ENCODE data around the gene TMEM61.

TMEM61 gene

GRCh38 chr1:54993140-54993539 lies 12.7 kb downstream of the TMEM61 start:
- Histone ChIP-seq H3F3A (ENCODE audit: low read depth) (no peaks in the 10 kb centered on the region), H3K9me2 (replicated peaks; ENCODE audit: low read depth, low read length) (no peaks in the 10 kb centered on the region), H3K27me3 (ENCODE audit: insufficient read depth, low read length, poor library complexity, severe bottlenecking) (no peaks in the 10 kb centered on the region), H4K20me1 (ENCODE audit: insufficient read depth, low read length, poor library complexity, severe bottlenecking) (no peaks in the 10 kb centered on the region), H3K4me1 (ENCODE audit: insufficient read depth, low read length, poor library complexity, severe bottlenecking) (no peaks in the 10 kb centered on the region), H3K9me3 (ENCODE audit: insufficient read depth, low read depth, low read length) (no peaks in the 10 kb centered on the region), H3K36me3 (ENCODE audit: insufficient read depth, low read length) (no peaks in the 10 kb centered on the region), H2AFZ (ENCODE audit: low read length) (no peak overlapping the region), H3K4me3 (ENCODE audit: low read length, poor library complexity, severe bottlenecking) (no peak overlapping the region), H3K79me2 (ENCODE audit: insufficient read depth, low read length) (no peaks in the 10 kb centered on the region), H3K9ac (ENCODE audit: low read depth, low read length, poor library complexity, severe bottlenecking) (no peak overlapping the region), H3K4me2 (ENCODE audit: low read depth, low read length, poor library complexity, severe bottlenecking) (no peak overlapping the region)
- no peak for TF ChIP-seq EZH2phosphoT487 (IDR thresholded peaks at IDR 0.05; ENCODE audit: borderline replicate concordance)
- TF ChIP-seq, protein P1, sequence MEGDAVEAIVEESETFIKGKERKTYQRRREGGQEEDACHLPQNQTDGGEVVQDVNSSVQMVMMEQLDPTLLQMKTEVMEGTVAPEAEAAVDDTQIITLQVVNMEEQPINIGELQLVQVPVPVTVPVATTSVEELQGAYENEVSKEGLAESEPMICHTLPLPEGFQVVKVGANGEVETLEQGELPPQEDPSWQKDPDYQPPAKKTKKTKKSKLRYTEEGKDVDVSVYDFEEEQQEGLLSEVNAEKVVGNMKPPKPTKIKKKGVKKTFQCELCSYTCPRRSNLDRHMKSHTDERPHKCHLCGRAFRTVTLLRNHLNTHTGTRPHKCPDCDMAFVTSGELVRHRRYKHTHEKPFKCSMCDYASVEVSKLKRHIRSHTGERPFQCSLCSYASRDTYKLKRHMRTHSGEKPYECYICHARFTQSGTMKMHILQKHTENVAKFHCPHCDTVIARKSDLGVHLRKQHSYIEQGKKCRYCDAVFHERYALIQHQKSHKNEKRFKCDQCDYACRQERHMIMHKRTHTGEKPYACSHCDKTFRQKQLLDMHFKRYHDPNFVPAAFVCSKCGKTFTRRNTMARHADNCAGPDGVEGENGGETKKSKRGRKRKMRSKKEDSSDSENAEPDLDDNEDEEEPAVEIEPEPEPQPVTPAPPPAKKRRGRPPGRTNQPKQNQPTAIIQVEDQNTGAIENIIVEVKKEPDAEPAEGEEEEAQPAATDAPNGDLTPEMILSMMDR (conservative IDR thresholded peaks at IDR 0.05; ENCODE audit: low read length) = no peak

- TF ChIP-seq, protein P1 (conservative IDR thresholded peaks at IDR 0.05; ENCODE audit: low read length) = no peak
- no peak for TF ChIP-seq EZH2phosphoT487 (IDR thresholded peaks at IDR 0.05; ENCODE audit: borderline replicate concordance)
- Histone ChIP-seq H3K9me3 (ENCODE audit: insufficient read depth, low read depth, low read length) (no peaks in the 10 kb centered on the region), H3K9me2 (replicated peaks; ENCODE audit: low read depth, low read length) (no peaks in the 10 kb centered on the region), H3K4me2 (ENCODE audit: low read depth, low read length, poor library complexity, severe bottlenecking) (no peak overlapping the region), H3K4me1 (ENCODE audit: insufficient read depth, low read length, poor library complexity, severe bottlenecking) (no peaks in the 10 kb centered on the region), H3F3A (ENCODE audit: low read depth) (no peaks in the 10 kb centered on the region), H3K79me2 (ENCODE audit: insufficient read depth, low read length) (no peaks in the 10 kb centered on the region), H2AFZ (ENCODE audit: low read length) (no peak overlapping the region), H3K4me3 (ENCODE audit: low read length, poor library complexity, severe bottlenecking) (no peak overlapping the region), H3K27me3 (ENCODE audit: insufficient read depth, low read length, poor library complexity, severe bottlenecking) (no peaks in the 10 kb centered on the region), H4K20me1 (ENCODE audit: insufficient read depth, low read length, poor library complexity, severe bottlenecking) (no peaks in the 10 kb centered on the region), H3K9ac (ENCODE audit: low read depth, low read length, poor library complexity, severe bottlenecking) (no peak overlapping the region), H3K36me3 (ENCODE audit: insufficient read depth, low read length) (no peaks in the 10 kb centered on the region)
Measured at GRCh38 chr1:54994355-54994990, 14.0 kb downstream of the TMEM61 start.

DNA sequence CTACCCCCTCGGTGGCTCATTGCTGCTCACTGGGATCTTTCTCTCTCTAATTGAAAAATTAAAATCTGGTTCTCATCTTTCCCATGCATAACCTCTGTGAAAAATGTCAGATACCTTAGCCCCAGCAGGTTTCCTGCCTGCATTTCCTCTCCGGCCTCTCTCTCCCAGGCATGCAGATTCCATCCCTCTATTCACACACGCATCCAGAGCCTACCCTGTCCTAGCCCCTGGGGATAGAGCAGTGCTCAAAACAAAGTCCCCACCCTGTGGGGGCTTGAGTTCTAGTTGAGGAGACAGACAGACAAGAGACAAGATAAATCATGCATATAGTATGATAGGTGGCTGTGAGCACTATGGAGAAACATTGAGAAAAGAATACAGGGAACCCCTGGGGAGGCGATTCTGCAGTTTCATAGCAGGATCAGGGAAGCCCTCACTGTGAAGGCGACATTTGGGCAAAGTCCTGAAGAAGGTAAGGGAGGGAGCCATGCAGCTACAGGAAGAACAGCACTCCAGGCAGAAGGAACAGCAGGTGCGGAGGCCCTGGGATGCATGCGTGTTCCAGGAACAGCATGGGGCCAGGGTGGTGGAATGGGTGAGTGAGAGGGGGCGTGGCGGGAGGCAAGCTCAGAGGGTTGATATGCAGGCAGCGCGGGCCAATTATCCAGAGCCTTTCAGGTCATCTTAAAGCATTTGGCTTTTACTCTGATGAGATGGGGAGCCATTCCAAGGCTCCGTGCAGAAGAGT lies 14.8 kb downstream of the TMEM61 start:
- H3K4me2 ChIP-seq (ENCODE audit: low read depth, low read length, poor library complexity, severe bottlenecking) = no peak overlapping the region
- no peak overlapping the region for H3K4me3 ChIP-seq (ENCODE audit: low read length, poor library complexity, severe bottlenecking)

More for the DNA sequence above, 14.8 kb downstream of the TMEM61 start:
- no peaks in the 10 kb centered on the region for H3K4me1 ChIP-seq (ENCODE audit: insufficient read depth, low read length, poor library complexity, severe bottlenecking)
- TF ChIP-seq, protein P1 (conservative IDR thresholded peaks at IDR 0.05; ENCODE audit: low read length) = no peak
- no peak for TF ChIP-seq EZH2phosphoT487 (IDR thresholded peaks at IDR 0.05; ENCODE audit: borderline replicate concordance)
- H3K79me2 ChIP-seq (ENCODE audit: insufficient read depth, low read length) = no peaks in the 10 kb centered on the region
- no peaks in the 10 kb centered on the region for H4K20me1 ChIP-seq (ENCODE audit: insufficient read depth, low read length, poor library complexity, severe bottlenecking)
- H2AFZ ChIP-seq (ENCODE audit: low read length) = no peak overlapping the region
- H3K9ac ChIP-seq (ENCODE audit: low read depth, low read length, poor library complexity, severe bottlenecking) = no peak overlapping the region
- no peaks in the 10 kb centered on the region for H3K9me2 ChIP-seq (replicated peaks; ENCODE audit: low read depth, low read length)
- no peaks in the 10 kb centered on the region for H3K9me3 ChIP-seq (ENCODE audit: insufficient read depth, low read depth, low read length)
- no peaks in the 10 kb centered on the region for H3F3A ChIP-seq (ENCODE audit: low read depth)
- no peaks in the 10 kb centered on the region for H3K27me3 ChIP-seq (ENCODE audit: insufficient read depth, low read length, poor library complexity, severe bottlenecking)
- no peaks in the 10 kb centered on the region for H3K36me3 ChIP-seq (ENCODE audit: insufficient read depth, low read length)
